ENCODE results near the gene ROBO1. TPM values are rescaled to one million over a fixed set of nuclear protein-coding genes. Genes with fewer than 3 reads are reported as not detected.

The ROBO1 gene
- total RNA-seq, 1 donor from 2014 or later = 10.8 TPM

DNA sequence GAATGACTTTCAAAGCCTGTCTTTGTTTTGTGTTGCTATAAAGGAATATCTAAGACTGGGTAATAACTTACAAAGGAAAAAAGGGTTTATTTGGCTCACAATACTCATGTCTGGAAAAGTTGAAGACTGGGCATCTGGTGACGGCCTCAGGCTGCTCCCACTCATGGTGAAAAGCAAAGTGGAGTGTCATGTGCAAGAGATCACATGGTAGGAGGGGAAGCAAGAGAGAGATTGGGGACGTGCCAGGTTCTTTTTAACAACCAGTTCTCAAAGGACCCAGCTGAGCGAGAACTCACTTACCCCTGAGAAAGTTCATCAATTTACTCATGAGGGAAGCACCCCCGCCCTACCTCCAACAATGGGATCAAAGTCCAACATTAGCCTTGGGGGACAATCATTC lies 929.4 kb downstream of the ROBO1 start:
- intact Hi-C loops (cut with DNase I) = no loop called here
- DNase-seq (ENCODE audit: missing footprints) (no peak), ATAC-seq (no peak)

GRCh38 chr3:78834910-78835309 lies 932.9 kb downstream of the ROBO1 start:
- ATAC-seq (no peak), DNase-seq (ENCODE audit: missing footprints) (no peak)
- intact Hi-C loops (cut with DNase I) = no loop called here

DNA sequence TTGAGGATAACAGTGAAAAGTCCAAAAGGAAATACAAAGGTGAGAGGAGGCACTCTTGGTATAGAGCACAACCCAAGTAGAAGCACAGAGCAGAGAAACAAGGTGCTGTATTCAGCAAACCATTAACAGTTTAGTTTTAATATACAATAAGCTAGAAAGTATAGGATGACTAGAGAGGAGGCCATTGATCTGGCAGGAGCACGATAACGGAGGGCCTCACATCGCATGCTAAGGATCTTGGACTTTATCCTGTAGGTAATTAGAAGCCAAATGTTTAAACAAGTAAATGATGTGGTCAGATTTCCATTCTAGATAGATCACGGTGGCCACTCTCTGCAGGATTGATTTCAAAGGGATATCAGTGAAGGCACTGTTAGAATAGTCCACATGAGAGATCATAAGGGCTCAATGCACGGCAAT lies 935.0 kb downstream of the ROBO1 start:
- intact Hi-C loops (cut with DNase I) = no loop called here
- no peak for DNase-seq (ENCODE audit: missing footprints)

GRCh38 chr3:78831446-78831972 lies 936.3 kb downstream of the ROBO1 start:
- no peak for ATAC-seq
- no peak for DNase-seq (ENCODE audit: missing footprints)
- intact Hi-C loops (cut with DNase I) = no loop called here

More for the DNA sequence above, 935.0 kb downstream of the ROBO1 start:
- ATAC-seq = no peak

DNA sequence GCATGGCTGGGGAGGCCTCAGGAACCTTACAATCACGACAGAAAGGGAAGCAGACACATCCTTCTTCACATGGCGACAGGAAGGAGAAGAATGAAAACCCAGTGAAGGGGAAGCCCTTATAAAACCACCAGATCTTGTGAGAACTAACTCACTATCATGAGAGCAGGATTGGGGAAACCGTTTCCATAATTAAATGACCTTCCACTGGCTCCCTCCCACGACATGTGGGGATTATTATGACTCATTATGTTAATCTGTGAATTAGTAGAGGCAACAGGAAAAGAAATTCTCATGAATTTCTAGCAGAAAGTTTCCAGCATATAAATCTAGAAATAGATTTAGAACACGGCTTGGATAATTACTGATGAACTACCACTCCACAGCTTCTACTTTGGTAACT lies 937.3 kb downstream of the ROBO1 start:
- intact Hi-C loops (cut with DNase I) = no loop called here
- ATAC-seq (no peak), DNase-seq (ENCODE audit: missing footprints) (no peak)

DNA sequence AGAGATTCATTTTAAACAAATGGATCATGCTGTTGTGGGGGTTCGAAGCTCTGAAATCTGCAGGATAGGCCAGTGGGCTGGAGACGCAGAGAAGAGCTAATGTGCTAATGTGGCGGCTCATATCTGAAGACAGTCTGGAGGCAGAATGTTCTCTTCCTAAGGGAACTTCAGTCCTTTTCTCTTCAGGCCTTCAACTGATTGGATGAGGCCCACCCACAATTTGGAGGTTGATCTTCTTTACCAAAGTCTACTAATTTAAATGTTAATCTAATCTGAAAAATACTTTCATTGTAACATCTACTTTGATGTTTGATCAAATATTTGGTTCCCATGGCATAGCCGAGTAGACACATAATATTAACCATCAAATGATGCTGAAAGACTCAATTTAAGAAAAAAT lies 940.2 kb downstream of the ROBO1 start:
- ATAC-seq (no peak), DNase-seq (ENCODE audit: missing footprints) (no peak)
- intact Hi-C loops (cut with DNase I) = no loop called here

DNA sequence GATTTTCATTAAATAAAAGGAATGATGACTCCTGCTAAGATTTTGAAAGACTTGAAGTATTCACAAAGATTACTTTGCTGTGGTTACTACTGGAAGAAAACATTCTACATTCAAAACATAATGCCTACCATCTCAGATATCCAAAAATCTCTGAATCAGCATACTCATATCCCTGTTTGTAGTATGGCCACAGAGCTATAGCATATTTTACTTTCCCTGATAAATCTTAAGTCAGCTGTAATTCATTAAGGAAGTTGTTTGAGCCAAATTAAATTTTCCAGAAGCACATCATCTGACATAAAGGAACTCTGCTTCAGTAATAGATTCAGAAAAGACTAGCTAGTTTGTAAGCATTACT lies 942.0 kb downstream of the ROBO1 start:
- DNase-seq (ENCODE audit: missing footprints) (no peak), ATAC-seq (no peak)
- intact Hi-C loops (cut with DNase I) = no loop called here

DNA sequence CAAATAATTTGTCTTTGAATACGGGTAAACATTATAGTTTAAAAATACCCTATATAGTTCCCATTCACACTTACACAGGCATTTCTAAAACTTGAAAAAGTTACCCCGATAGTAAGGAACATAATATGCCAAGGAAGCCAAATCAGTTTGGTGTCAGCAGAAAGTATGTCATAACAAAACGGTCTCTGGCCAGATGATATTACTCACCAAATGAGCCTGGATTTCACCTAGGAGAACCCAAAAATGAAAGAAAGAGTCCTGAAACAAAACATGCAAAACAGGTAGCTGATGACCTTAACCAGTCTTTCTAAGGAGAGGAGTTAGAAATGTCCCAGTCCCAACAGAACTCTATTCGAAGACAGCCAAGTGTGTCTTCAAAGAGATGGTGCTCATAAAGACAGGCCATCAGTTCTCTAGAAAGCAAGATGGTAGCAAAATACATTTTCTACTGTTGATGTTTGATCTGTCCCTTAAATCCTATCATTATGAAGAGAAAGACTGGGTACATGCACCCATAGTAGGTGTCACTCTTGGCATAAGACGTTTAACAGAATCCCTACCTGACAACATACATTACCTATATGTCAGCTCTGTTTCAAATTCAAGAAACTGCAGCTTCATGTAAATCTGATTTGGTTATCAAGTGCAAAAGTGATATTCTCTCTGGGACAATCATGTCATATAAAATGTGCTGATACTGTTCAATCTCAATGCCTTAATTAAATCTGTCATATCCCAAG lies 942.5 kb downstream of the ROBO1 start:
- ATAC-seq = no peak
- intact Hi-C loops (cut with DNase I) = no loop called here
- DNase-seq (ENCODE audit: missing footprints) = no peak

DNA sequence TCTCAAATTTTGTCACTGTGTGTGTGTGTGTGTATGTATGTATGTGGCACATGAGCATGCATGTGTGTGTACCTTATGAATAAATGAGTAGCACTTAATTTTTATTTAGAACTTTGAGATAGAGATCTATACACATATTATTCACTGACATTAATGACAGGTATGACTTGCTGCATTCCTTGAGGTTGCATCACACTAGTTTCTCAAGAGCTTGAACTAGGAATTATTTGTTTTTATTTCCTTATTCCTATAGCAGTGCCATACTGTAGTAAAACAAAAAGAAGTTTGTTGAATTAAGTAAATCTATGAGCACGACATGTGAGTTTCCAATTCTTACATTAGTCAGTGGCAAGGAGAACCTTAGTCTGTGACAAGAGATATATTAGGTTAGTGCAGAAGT lies 943.9 kb downstream of the ROBO1 start:
- intact Hi-C loops (cut with DNase I) = no loop called here
- no peak for ATAC-seq
- DNase-seq (ENCODE audit: missing footprints) = no peak

DNA sequence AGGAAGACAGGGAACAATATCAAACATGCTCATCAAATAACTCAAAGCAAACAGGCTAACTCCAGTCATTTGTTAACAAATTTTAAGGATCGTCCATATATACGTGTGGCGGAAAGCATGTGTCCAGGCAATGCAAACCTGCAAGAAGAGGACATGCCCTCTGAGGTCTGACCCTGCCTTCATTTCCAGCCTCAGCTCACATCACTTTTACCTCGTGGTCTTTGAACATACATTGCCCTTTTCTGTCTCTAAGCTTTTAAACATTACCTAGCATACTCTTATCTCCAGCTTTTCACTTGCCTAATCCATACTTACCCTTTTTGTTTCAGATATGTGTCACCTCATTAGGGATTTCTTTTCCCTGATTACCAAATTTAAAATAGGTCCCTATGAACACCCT lies 944.4 kb downstream of the ROBO1 start:
- ATAC-seq (no peak), DNase-seq (ENCODE audit: missing footprints) (no peak)
- intact Hi-C loops (cut with DNase I) = no loop called here

DNA sequence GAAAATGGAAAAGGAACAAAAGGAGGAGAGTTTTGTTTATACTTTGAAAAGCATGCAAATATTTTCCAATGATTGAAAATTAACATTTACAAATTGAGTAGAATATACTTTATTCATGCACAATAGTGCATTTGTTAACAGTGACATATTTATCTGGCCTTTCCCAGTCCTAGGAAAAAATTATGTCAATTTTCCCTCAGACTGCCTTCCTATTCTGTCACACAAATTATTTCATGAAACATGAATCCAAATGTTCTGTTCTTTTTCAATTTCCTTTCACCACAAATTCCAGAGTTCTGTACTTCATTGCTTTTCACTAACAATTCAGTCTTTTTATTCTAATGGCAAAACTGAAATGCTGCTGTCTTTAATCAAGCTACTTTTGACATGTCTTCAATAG lies 945.1 kb downstream of the ROBO1 start:
- no peak for DNase-seq (ENCODE audit: missing footprints)
- ATAC-seq = peak; percentile 23
- intact Hi-C loops (cut with DNase I) = no loop called here

DNA sequence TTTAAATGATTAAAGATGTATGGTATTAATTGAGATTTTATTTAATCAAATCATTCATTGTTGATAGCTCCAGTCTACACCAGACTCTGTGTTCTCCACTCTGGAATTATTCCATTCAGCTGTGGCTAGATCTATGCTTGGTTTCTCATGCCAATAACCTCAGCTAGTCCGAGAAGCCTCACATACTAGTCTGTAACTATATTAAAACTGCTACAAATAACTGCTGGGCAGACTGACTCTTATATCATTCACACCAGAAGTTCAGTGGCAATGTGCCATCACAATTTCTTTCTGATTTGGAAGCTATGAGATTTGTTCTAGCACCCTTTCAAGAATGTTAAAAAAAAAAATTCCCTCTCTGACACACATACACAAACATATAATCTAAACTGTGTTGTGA lies 947.3 kb downstream of the ROBO1 start:
- no peak for DNase-seq (ENCODE audit: missing footprints)
- ATAC-seq = peak; percentile 33
- intact Hi-C loops (cut with DNase I) = no loop called here

- intact Hi-C loops (cut with DNase I) = no loop called here
- no peak for ATAC-seq
- peak; percentile 50 for DNase-seq (ENCODE audit: missing footprints)
Measured at GRCh38 chr3:78818161-78818985, 949.4 kb downstream of the ROBO1 start.

- ATAC-seq (no peak), DNase-seq (ENCODE audit: missing footprints) (no peak)
- intact Hi-C loops (cut with DNase I) = no loop called here
Measured at GRCh38 chr3:78814893-78815562, 952.8 kb downstream of the ROBO1 start.

DNA sequence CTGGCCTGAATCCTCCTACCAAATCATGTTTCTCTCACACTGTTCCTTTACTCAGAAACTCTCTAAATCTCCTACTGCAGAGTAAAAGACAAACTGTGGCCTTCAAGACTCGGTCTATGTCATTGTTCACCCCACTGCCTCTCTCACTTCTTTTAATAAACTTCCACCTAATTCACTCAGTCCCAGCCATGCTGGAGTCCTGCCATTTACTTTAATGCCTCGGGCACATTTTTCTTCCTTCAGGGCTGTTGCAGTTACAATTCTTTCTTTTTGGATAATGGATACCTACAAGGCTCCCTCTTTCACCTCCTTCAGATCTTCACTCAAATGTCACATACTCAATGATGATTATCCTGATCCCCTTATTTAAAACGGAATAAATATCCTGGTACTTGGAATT lies 955.6 kb downstream of the ROBO1 start:
- intact Hi-C loops (cut with DNase I) = no loop called here
- ATAC-seq (no peak), DNase-seq (ENCODE audit: missing footprints) (no peak)

DNA sequence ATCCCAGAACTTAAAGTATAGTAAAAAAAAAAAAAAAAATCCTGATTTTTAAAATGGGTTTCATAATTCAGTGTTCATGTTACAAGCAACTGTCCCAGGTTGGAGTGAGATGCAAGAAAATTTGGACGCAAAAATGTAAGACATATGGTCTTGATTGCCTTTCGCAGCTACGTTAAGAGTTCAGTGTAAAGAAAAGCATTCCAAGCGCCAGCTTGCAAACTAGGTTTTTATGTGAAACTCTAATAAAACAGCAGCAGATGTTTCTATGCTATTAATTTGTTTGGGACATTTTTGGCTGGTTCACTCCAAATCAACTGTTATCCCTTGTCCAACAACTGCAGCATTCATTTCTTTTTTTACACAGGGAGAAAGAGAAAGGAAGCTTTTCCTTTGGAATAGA lies 957.8 kb downstream of the ROBO1 start:
- DNase-seq (ENCODE audit: missing footprints) (no peak), ATAC-seq (no peak)
- intact Hi-C loops (cut with DNase I) = loop anchor here (2.0 kb wide), 1 partner anchor 35 kb away; no protein-coding TSS in a partner anchor

- ATAC-seq = peak; percentile 65
- intact Hi-C loops (cut with DNase I) = no loop called here
- DNase-seq (ENCODE audit: missing footprints) = no peak
Measured at GRCh38 chr3:78804251-78805037, 963.4 kb downstream of the ROBO1 start.

DNA sequence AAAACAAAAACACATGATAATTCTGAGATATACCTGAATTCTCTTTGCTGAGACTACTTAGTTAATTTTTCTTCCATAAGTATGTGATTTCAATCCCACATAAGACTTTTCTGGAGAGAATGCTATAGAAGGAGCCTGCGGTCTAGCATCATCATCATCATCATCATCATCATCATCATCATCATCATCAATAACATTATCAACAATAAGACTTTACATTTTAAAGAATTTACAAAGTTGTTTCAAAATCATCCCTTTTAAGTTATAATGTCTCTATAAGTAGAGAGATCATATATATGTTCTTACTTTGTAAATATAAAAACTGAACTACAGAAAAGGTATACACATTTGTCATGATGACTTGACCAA lies 965.3 kb downstream of the ROBO1 start:
- ATAC-seq (no peak), DNase-seq (ENCODE audit: missing footprints) (no peak)
- intact Hi-C loops (cut with DNase I) = no loop called here

Data from Right ventricle myocardium inferior (tissue), 1 donor.